22Rv1 (cell line): ENCODE measurements around the gene C4BPB.

Source experiments
- H3K27ac ChIP-seq: fragments of 450-650 bp; 2 replicates; pipeline ENCODE4 v1.5.1; 2017
- ZFX ChIP-seq: fragments of 450-650 bp; IDR thresholded peaks from 2 replicates; pipeline ENCODE4 v1.6.1; 2017; ENCODE audit warnings: antibody characterized with exemption, borderline replicate concordance
- TF ChIP-seq, protein P1 (sequence below): fragments of 450-650 bp; IDR thresholded peaks from 2 replicates; pipeline ENCODE4 v1.5.1; 2017; ENCODE audit warnings: mild to moderate bottlenecking

C4BPB gene

DNA sequence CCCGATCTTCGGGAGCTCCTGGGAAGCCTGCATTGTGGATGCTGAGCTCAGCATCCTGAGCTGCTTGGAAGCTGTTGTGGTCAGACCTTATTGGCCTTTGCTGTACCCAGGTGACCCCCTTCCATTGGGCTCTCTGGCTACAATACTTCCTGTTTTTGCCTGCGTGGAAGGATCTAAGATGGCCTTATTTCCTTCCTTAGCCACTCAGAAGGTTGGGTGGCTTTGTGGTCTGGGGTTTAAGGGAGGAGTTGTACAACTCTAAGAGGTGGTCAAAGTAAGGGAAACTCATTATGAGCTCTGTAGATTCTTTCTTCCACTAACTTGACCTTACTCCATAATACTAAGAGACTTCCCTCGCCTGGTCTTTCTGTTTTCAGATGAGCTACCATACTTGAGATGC is 17.8 kb upstream of the C4BPB start:
- no peak overlapping the region for H3K27ac ChIP-seq

GRCh38 chr1:207071426-207071825 is 17.2 kb upstream of the C4BPB start:
- TF ChIP-seq ZFX = no peak
- TF ChIP-seq, protein P1, sequence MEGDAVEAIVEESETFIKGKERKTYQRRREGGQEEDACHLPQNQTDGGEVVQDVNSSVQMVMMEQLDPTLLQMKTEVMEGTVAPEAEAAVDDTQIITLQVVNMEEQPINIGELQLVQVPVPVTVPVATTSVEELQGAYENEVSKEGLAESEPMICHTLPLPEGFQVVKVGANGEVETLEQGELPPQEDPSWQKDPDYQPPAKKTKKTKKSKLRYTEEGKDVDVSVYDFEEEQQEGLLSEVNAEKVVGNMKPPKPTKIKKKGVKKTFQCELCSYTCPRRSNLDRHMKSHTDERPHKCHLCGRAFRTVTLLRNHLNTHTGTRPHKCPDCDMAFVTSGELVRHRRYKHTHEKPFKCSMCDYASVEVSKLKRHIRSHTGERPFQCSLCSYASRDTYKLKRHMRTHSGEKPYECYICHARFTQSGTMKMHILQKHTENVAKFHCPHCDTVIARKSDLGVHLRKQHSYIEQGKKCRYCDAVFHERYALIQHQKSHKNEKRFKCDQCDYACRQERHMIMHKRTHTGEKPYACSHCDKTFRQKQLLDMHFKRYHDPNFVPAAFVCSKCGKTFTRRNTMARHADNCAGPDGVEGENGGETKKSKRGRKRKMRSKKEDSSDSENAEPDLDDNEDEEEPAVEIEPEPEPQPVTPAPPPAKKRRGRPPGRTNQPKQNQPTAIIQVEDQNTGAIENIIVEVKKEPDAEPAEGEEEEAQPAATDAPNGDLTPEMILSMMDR = no peak

More for the DNA sequence above, 17.8 kb upstream of the C4BPB start:
- TF ChIP-seq, protein P1 = no peak
- TF ChIP-seq ZFX = no peak

DNA sequence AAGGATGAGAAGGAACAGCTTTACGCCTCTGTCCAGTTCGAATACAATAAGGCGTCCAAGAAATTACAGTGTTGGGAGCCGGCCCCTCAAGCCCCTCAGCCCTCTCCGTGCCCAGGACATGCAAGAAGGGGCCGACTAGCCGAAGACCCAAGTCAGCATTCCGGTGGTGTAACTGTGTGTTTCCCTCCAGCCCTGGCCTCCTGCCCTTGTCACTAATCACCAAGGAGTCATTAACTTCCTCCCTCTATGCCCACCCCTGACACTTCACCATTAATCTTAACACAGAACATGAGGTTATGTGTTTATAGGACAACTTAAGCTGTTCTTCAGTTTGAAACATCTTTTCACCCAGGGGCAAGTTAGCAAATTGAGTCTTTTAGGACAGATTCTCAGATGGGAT is 16.4 kb upstream of the C4BPB start:
- no peak for TF ChIP-seq ZFX
- TF ChIP-seq, protein P1 = no peak
- no peak overlapping the region for H3K27ac ChIP-seq

More at GRCh38 chr1:207071426-207071825, 17.2 kb upstream of the C4BPB start:
- H3K27ac ChIP-seq = no peak overlapping the region

DNA sequence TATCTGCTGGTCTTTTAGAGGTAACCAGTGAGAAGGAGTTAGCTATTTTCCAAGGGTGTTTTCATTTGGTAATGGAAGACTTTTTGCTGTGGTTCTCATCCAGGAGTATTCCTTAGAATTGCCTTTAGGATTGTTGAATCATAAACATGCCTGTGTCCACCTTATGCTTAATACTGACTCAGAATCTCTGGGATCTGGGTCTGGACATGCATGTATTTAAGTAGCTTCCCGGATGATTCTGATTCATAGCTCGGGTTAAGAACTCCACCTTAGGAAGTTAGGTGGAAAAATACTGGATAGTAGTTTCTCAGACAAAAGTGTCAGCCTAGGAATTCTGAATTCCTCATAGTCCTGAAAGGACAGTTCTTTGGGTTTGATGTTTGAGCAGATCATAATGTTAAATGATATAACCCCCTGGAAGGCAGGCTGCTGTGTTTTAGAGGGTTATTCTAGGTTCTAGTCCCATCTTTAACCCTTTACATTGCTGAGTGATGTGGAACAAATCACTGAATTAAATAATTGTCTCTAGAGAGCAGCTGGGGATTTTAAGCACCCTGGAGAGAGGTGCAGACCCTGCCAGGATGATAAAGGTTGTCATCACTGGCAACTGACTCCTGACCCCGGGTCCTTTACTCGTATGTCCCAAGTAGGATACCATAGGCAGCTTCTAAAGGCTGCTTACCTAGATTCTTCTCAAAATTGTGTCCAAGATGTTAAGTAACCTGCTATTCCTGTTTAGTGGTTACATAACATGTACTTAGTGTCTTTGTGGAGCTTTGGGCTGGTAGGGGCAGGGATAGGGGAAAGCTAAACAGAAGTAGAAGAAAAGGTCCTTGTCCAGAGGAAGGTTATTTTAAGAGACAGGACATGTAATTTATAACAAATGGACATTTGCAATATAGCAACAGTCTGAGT is 14.5 kb upstream of the C4BPB start:
- no peak overlapping the region for H3K27ac ChIP-seq
- TF ChIP-seq ZFX = no peak
- TF ChIP-seq, protein P1 = no peak

GRCh38 chr1:207076181-207076955 is 12.3 kb upstream of the C4BPB start:
- no peak for TF ChIP-seq ZFX
- TF ChIP-seq, protein P1 = no peak
- no peak overlapping the region for H3K27ac ChIP-seq

DNA sequence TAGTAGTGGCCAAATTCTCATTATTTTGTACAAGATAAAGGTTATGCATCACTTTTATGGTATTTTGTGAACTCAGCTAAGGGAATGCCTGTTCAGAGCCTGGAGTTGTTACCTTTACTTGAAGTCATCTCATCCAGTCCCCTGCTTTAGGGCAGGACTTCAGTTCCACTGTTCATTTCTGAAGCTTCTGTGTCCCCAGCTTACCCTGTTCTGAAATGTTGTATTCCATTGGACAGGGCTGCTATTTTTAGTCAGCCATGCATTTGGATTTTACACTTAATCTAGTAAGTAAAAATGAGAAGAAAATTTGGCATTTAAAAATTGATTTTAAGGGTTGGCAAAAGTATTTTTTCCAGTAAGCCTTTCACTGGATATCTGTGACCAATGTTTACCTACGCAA is 11.6 kb upstream of the C4BPB start:
- TF ChIP-seq, protein P1 = no peak
- no peak for TF ChIP-seq ZFX
- H3K27ac ChIP-seq = no peak overlapping the region
